Amygdala (tissue), 56 donors: ENCODE results near the gene KCNK17.
A peak's percentile ranks its signal among the peaks of the same experiment; 100 is the strongest.
"Not testable (repeated sequence)": the region's sequence is repeated elsewhere in the genome, so short reads cannot be mapped to it uniquely, and the experiment has no call there.

ENCODE experiments used
- DNase-seq, 56 donors: peaks; one replicate each; lab custom pipeline; 2025; lab: John Stamatoyannopoulos, UW

Gene KCNK17

GRCh38 chr6:39304951-39305350 lies 9.3 kb downstream of the KCNK17 start:
- DNase-seq: no peak

- DNase-seq: peak in 1 of 56 donors; percentile 6
Observed at GRCh38 chr6:39303425-39304153, 10.6 kb downstream of the KCNK17 start.

GRCh38 chr6:39302669-39303424 lies 11.4 kb downstream of the KCNK17 start:
- DNase-seq: peak in 49 of 56 donors; percentile 4 to 84 (median 47)

- no peak for DNase-seq
Observed at GRCh38 chr6:39302011-39302410, 12.2 kb downstream of the KCNK17 start.

GRCh38 chr6:39301606-39302005 lies 12.6 kb downstream of the KCNK17 start:
- DNase-seq: no peak

- peak in 4 of 56 donors; percentile 1 to 36 (median 6) for DNase-seq
Observed at GRCh38 chr6:39300739-39301138, 13.5 kb downstream of the KCNK17 start.

GRCh38 chr6:39298061-39298460 lies 16.2 kb downstream of the KCNK17 start:
- no peak for DNase-seq

GRCh38 chr6:39296745-39297640 lies 17.2 kb downstream of the KCNK17 start:
- peak in 2 of 56 donors; percentile 14 to 21 for DNase-seq

- no peak for DNase-seq
Observed at GRCh38 chr6:39295611-39296011, 18.6 kb downstream of the KCNK17 start.

- DNase-seq: no peak
Observed at GRCh38 chr6:39294899-39295298, 19.3 kb downstream of the KCNK17 start.

GRCh38 chr6:39294133-39294532 lies 20.1 kb downstream of the KCNK17 start:
- DNase-seq: no peak

- DNase-seq: no peak
Observed at GRCh38 chr6:39292637-39293036, 21.6 kb downstream of the KCNK17 start.

GRCh38 chr6:39289490-39289889 lies 24.7 kb downstream of the KCNK17 start:
- no peak for DNase-seq

- DNase-seq: no peak
Observed at GRCh38 chr6:39287601-39288000, 26.6 kb downstream of the KCNK17 start.

- DNase-seq: not testable (repeated sequence)
Observed at GRCh38 chr6:39286596-39286995, 27.6 kb downstream of the KCNK17 start.

GRCh38 chr6:39282774-39283173 lies 31.4 kb downstream of the KCNK17 start:
- no peak for DNase-seq

GRCh38 chr6:39281312-39281980 lies 32.8 kb downstream of the KCNK17 start:
- DNase-seq: no peak

GRCh38 chr6:39280247-39280731 lies 33.9 kb downstream of the KCNK17 start:
- DNase-seq: no peak

- DNase-seq: no peak
Observed at GRCh38 chr6:39279539-39279938, 34.7 kb downstream of the KCNK17 start.

- DNase-seq: no peak
Observed at GRCh38 chr6:39276379-39276995, 37.7 kb downstream of the KCNK17 start.
